CD4-positive, alpha-beta T cell treated with Interferon gamma for 1 hour (primary cell): ENCODE measurements around the gene MYO5C.
"Not testable (repeated sequence)": the region's sequence is repeated elsewhere in the genome, so short reads cannot be mapped to it uniquely, and the experiment has no call there.

Experiments
- DNase-seq: peaks from one replicate; pipeline ENCODE4 v3.0.0-alpha.2; 2020

The MYO5C gene

DNA sequence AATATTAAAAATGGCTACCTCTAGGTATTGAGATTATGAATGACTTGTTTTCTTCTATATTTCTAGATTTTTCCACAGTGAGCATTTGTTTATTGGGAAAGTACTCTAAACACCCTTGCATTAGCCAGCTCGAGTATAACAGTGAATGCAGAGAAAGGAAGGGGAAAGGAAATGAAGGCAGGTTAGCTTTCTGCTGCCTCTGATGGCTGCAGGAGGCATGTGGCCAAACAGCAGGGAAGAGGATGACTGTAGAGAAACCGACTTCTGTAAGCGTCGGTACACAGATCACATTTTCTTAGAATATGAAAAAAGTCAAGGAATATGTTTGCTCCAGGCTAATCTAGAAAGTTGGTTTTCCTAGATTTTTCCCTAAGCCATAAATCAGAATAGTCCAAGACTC, 124.2 kb downstream of the MYO5C start:
- no peak for DNase-seq

DNA sequence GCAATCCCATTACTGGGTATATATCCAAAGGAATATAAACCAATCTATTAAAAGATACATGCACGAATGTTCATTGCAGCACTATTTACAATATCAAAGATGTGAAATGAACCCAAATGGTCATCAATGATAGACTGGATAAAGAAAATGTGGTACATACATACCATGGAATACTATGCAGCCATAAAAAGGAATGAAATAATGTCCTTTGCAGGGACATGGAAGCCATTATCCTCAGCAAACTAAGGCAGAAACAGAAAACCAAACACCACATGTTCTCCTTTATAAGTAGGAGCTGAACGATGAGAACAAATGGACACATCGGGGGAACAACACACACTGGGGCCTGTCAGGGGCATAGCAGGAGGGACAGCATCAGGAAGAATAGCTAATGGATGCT, 125.4 kb downstream of the MYO5C start:
- DNase-seq: not testable (repeated sequence)

DNA sequence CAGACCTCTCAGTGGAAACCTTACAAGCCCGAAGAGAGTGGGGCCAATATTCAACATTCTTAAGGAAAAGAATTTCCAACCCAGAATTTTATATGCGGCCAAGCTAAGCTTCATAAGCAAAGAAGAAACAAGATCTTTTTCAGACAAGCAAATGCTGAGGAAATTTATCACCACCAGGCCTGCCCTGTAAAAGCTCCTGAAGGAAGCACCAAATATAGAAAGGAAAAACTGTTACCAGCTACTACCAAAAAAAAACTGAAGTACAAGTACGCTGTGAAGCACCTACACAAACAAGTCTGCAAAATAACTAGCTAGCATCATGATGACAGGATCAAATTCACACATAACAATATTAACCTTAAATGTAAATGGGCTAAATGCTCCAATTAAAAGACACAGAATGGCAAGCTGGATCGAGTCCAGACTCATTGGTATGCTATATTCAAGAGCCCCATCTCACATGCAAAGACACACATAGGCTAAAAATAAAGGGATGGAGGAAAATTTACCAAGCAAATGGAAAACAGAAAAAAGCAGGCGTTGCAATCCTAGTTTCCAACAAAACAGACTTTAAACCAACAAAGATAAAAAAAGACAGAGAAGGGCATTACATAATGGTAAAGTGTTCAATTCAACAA, 130.0 kb downstream of the MYO5C start:
- DNase-seq: not testable (repeated sequence)

DNA sequence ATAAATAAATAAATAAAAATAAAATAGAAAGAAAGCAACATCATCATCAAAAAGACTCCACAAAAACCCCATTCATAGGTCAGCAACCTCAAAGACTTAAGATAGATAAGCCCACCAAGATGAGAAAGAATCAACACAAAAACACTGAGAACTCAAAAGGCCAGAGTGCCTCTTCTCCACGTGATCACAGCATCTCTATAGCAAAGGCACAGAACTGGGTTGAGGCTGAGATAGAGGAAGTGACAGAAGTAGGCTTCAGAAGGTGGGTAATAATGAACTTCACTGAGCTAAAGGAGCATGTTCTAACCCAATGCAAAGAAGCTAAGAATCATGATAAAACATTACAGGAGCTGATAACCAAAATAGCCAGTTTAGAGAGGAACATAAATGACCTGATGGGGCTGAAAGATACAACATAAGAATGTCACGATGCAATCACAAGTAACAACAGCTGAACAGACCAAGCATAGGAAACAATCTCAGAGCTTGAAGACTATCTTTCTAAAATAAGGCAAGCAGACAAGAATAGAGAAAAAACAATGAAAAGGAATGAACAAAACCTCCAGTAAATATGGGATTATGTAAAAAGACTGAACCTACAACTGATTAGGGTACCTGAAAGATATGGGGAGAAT, 130.9 kb downstream of the MYO5C start:
- DNase-seq: no peak

DNA sequence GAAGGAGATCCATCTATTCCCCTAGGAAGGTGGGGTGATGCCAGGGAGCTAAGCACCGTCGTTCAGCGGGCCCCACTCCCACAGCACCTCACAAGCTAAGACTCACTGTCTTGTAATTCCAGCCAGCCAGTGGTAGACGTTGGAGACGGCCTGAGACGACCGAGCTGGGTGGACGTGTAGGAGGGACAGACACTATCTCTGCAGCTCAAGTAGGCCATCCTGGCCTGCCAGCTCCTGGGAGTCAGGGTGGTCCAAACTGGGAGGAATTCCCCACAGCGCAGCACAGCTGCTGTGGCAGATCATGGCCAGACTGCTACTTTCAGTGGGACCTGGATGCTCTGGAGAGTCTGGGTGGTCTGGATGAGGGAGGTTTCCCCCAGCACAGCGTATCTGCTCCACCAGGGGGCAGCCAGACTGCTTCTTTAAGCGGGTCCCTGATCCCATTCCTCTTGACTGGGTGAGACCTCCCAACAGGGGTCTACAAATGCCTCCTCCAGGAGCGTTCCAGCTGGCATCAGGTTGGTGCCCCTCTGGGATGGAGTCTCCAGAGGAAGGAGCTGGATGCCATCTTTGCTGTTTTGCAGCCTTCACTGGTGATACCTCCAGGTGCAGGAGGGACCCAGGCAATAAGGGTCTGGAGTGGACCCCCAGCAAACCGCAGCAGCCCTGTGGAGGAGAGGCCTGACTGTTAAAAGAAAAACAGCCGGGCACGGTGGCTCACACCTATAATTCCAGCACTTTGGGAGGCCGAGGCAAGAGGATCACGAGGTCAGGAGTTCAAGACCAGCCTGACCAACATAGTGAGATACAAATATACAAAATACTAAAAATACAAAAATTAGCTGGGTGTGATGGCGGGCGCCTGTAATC, 132.0 kb downstream of the MYO5C start:
- no peak for DNase-seq

DNA sequence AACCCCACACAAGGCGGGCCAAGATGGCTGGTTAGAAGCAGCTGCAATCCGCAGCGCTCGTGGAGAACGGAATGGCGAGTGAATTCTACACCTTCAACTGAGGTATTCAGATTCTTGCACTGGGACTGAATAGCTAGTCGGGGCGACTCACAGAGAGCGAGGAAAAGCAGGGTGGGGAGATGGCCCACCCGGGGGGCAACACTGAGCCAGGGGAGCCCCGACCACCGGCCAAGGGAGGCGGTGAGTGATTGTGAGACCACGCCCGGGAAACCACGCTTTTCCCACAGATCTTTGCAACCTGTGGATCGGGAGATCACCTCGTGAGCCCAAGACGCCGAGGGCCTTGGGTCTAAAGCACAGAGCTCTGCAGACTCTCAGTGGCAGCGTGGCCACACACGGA, 132.7 kb downstream of the MYO5C start:
- DNase-seq: no peak

DNA sequence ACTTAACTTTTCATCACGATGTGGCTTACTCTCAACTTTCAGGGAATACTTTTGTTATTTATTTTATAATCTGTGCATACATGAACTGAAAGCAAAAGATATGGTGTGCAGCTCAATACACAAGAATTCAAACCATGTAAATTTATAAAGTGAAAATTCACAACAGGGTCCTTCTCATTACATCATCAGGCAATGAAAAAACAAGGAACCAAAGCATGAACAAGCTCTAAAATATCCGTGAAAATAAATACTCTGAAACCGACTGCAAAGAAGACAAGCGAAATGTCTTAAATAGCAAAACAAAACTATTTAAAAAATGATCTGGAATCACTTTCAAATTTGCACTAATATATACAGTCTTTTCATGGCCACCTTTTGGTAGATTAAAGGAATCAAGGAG, 133.3 kb downstream of the MYO5C start:
- DNase-seq: no peak

DNA sequence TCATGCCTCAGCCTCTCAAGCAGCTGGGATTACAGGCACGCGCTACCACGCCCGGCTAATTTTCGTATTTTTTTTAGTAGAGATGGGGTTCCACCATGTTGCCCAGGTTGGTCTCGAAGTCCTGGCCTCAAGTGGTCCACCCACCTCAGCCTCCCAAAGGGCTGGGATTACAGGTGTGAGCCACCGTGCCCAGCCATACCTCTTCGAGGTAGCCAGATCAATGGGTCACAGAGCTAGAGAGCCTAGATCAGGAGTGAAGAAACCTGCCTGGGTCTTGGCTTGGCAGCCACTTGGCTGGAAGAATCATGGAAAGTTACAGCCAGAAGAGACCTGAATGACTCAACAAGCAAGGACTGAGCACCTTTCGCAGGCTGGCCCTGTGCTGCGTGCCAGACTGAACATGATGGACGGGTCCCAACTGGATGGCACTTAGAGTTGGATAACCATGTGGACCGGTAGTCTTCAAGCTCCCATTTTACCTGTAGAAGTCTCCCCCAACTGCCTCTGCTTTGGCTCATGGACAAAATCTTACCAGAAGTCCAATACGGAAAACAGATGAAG, 134.1 kb downstream of the MYO5C start:
- DNase-seq: no peak

DNA sequence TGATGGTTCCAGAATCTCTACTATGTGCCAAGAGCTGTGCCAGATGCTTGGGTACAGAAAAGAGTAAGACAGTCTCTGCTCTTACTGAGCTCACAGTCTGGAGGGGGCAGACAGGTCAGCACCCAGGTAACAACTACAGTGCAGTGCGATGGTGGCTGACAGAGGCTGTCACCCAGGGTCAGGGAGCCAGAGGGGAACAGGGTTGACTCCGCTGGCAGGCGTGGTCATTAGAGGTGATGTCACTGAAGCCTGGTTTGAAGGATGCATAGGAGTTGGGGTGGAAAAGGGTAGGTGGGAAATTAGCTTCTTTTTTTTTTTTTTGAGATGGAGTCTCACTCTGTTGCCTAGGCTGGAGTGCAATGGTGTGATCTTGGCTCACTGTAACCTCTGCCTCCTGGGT, 136.0 kb downstream of the MYO5C start:
- no peak for DNase-seq

DNA sequence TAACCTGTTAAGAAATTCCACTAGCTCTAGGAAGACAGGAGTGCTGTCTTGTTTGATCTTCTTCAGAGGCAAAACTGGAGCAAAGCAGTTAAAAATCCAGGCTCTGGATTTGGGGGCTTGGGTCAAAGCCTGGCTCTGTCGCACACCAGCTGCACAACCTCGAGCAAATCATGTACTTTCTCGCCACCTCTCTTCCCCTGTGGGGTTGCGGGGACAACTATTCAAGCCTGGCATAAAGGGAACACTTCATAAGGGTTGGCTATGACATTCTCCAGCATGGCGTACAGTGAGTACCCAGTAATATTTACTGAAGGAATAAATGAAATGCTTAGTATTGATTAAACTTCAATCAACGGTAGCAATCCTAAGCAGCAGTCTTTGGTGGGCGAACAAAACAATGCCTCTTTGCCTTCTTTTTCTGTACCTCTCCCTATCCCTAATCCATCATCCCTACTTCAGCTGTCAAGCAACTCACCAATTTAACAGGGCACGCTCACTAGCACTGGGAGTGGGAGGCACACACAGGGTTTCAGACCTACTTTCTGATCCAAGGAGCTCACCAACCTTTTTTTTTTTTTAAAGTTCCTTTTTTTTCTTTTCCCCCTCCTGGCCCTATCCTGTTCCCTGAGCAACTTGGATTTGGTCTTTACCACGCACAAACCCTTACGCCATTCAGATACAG, 137.4 kb downstream of the MYO5C start:
- DNase-seq: no peak

DNA sequence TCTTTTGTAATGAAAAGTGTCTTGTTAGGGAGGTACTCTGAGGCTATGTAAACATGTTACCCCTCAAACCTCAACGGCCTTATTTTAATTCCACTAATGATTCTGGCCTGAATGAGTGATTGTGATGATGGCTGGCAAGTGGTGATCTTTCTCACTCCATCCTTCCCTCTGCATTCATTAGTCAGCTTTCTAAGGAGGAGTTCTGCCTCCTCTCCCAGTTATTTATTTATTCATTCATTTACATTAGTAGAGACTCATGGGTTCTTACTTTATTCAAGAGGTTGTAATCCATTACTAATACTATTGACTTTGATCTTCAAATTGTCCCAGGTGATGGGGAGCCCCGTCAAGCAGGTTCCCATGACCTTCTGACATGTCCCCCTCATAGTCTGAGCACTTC, 139.7 kb downstream of the MYO5C start:
- no peak for DNase-seq

DNA sequence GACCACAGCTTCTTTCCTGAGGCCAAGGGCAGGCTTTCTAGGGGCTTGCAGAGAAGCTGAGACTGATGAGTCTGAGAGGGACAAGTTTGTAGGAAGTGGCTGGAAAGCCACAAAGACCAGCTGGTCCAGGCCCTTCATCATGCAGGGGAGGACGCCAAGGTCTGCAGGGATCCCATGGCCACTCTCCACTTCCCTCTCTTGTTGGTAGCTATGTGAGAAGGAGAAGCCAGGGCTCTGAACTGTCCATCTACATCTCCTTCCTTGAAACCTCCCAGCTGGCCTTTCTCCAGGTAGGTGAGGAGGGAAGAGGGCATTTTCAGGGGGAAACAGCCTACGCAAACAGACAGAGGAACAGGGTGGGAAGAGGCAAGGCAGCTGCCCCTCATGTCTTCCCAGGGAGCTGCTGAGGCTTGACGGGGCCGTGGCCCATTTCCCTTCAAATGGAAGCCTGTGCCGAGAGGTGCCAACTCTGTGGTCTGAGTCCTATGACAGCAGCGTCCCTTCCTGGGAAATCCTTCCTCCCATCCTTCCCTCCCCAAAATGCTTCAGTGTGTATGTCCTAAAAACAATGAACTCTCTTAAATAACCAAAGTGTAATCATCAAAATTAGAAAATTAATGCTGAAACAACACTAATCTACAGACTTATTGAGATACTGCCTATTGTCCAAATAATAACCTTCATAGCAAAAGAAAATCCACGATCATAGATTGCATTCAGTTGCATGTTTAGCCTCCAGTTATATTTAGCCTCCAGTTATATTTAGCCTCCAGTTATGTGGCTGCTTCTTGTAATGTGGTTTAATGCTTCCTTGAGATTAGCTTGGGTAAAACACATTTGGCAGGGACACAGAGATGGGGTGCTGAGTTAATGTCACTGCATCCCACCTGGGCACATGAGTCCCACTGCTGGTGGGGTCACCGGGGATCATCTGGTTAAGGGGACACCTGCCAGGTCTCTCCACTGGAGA, 140.4 kb downstream of the MYO5C start:
- no peak for DNase-seq

DNA sequence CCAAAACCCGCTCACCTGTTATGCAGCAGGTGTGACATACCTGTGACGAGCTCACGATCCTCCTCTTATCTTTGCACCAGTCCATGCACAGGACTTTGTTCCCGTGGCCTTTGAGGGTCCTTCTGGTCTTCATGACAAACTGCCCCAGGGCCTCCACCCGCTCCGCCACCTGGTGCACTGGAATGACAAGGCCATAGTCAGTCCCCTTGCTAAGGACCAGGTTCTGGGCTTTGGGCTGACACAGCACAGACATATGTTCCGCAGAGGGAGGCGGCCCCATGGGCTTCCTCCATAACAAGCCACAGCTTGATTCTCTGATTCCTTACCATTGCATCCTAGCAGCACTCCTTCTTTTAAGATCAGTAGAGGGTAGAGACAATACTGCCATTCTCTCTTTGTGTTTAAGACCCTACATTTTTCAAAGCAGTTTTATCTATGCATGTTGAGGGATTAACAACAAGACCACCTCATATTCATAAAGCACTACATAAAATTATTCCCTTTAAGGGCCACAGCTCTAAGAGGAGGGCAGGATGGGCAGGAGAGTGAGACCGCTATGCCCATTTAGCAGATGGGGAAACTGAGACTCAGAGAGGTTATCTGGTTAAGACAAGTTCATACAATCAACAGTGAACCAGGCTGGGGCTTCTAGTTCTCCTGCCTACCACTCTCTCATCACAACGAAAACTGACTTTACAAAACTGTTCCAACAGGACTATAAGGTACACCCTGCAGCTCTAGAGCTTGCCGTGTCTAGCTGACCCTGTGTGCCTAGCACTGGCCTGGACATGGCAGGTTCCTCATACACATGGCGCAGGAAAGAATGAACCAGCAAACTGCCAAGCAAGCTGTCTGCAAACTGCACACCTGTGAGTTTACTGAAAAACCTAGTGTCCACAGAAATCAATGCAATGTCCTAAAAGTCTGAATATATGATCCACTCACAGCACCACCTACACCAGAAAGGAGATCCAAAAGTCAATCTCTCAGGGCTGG, 141.4 kb downstream of the MYO5C start:
- DNase-seq: no peak

DNA sequence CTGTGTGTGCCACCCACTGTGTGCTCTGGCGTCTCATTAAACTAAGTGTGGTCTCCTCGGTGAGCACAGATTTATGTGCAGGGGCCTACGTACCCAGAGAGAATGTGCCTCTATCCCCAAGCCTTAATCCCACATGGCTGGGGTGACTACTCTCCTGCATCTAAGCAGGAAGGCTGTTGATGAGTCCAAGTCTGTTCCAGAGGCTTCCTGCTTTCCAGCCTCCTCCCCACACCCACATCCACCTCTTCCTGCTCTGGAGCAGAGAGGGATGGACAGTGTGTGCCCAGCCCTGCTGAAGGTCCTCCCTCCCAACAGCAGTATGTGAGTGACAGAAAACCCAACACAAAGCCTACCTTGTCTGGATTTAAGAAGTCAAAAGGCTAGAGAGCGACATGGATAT, 144.3 kb downstream of the MYO5C start:
- DNase-seq: no peak

DNA sequence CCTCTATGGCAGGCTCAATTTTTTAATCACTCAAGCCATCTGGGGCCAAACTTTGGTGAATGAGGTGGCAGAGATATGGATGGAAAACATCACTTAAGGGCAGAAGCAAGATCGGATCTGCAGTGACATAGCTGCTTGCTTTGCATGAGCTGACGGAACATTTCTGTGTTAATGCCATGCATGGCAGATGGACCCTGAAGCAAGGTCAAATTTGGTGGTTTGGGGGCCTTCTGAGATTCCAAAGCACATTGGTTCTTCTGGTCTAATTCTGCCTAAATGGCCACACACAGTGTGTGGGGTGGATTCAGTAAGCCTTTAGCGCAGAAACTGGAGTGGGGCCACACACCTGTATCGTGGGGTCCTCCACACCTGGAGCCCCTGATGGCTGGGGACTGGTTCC, 144.7 kb downstream of the MYO5C start:
- DNase-seq: no peak

DNA sequence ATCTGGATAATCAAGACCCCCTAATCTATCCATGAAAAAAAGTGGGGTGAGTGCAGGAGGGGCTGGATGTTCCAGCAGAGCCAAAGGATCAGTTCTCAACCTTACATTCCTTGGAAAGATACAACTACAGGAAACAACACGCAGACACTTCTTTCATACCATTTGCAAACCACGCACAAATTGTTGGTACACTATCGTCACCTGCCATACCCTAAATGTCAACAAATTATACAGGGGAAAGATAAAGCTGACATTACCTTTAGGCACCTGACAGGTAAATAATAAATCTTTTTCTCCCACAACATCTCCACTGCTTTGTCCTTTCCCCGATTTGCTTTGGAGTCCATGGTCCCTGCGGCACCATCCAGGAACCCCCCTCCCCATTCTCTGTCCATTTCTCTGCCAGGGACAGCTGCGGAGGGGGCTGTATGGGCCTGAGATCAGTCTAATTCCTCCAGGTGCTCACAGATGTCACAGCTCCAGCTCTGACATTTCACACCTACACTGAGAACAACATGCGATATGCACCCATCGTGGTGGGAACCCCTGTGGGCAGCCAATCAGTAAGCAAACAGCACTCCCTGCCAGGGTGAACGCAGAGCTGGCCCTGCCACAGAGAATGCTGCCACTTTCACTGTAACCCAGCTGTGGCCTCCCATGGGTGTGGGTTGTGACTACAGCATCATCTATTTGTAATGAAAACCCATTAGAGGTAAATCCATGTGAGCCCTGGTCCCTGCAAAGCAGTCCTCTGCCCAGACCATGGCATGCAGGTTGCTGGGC, 145.4 kb downstream of the MYO5C start:
- DNase-seq: no peak

DNA sequence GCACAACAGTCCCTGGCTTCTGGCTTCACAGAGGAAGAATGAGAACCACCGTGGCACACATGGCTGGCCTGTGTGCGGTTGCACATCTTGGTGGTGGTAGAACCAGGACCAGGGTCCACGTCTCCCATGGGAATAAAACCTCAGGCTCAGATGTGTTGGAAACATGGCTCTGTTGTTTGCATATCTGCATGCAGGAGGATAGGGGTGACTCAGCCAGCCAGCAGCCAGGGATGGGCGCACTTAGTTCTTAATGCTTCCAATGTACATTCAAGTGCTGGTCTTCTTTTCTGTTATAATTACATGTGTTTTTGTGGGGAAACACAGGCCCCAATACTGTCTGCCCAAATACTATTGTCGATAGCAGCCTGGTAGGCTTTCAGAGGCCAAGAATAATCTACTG, 147.2 kb downstream of the MYO5C start:
- DNase-seq: no peak

DNA sequence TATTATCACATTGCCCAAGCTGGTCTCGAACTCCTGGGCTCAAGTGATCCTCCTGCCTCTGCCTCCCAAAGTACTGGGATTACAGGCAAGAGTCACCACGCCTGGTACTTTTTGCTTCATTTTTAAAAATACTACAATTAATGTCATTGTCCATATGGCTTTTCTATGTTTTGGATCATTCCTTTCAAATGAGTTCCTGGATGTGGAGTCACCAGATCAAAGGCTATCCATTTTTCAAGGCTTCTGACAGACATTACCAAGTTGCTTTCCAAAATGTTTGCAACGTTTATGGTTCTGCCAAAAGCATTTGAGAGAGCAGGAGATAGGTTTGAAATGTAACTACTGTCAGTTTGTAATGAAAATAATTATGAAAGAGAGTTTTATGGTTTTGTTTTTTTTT, 148.8 kb downstream of the MYO5C start:
- no peak for DNase-seq

DNA sequence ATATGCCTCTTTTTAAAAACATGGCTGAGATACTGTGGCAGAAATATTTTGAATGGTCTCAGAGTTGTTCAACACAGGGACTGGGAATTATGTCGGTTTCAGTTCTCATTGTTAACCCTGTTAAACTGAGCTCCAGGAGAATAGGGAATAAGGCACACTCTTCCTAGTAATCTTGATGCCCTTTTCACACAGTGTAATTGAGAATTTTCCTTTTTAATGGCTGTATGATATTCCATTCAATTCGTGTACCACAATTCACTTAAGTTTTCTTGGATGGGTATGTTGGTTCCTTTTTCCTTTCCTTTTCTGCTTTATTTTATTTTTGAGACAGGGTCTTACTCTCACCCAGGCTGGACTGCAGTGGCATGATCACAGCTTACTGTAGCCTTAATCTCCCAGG, 149.3 kb downstream of the MYO5C start:
- DNase-seq: no peak

DNA sequence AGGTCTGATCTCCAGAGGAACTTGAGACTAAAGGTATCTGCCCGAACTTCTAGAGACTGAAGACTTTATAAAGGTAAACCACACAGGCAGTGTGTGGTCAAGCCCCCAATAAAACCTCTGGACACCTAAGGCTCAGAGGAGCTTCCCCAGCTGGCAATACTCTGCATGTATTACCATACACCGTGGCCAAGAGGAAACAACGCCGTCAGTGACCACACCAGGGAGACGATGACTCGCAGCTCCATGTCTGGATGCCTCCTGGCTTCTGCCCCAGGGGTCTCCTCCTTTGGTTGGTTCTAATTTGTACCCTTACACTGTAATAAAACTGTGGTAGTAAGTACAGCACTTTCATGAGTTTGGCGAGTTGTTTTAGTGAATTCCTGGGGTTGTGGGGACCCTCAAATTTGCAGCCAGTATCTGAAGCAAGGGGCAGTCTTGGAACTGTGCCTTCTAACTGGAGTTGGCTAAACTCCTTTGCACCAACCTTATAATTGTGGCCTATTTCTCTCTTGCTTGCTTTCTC, 150.9 kb downstream of the MYO5C start:
- no peak for DNase-seq
